NCI-H460 (cell line): ENCODE results near the gene CLCNKA. TPM values are rescaled to one million over a fixed set of nuclear protein-coding genes. Genes with fewer than 3 reads are reported as not detected.
"Not testable (repeated sequence)": the region's sequence is repeated elsewhere in the genome, so short reads cannot be mapped to it uniquely, and the experiment has no call there.

ENCODE experiments used
- DNase-seq: peaks from one replicate; pipeline ENCODE4 v3.0.0-alpha.2; 2016; ENCODE audit warnings: low read depth; ENCODE audit errors: extremely low read depth
- total RNA-seq: library from RNA; depleted of rRNA; stranded (reverse); fragments of >200 nt; shearing (Covaris generic); gene quantifications from 2 replicates; pipeline ENCODE4 v1.2.3, GENCODE V29; 2014

Gene CLCNKA
- total RNA-seq, 1 experiment from 2014 or later = not detected

GRCh38 chr1:15997076-15997585, 24.7 kb upstream of the CLCNKA start:
- DNase-seq = no peak

GRCh38 chr1:15997637-15998280, 24.1 kb upstream of the CLCNKA start:
- DNase-seq = no peak

GRCh38 chr1:15998929-15999328, 22.9 kb upstream of the CLCNKA start:
- no peak for DNase-seq

- not testable (repeated sequence) for DNase-seq
Observed at GRCh38 chr1:16001274-16001673, 20.6 kb upstream of the CLCNKA start.

GRCh38 chr1:16005597-16005996, 16.2 kb upstream of the CLCNKA start:
- DNase-seq = no peak

GRCh38 chr1:16006010-16006409, 15.8 kb upstream of the CLCNKA start:
- DNase-seq = no peak

GRCh38 chr1:16006552-16007485, 15.0 kb upstream of the CLCNKA start:
- DNase-seq = no peak

- DNase-seq = no peak
Observed at GRCh38 chr1:16007671-16008341, 14.0 kb upstream of the CLCNKA start.

- peak; percentile 63 for DNase-seq
Observed at GRCh38 chr1:16009030-16009460, 12.8 kb upstream of the CLCNKA start.

- DNase-seq = no peak
Observed at GRCh38 chr1:16009678-16010077, 12.2 kb upstream of the CLCNKA start.

- no peak for DNase-seq
Observed at GRCh38 chr1:16010837-16011236, 11.0 kb upstream of the CLCNKA start.

GRCh38 chr1:16011936-16012589, 9.8 kb upstream of the CLCNKA start:
- DNase-seq = no peak

GRCh38 chr1:16012590-16013219, 9.1 kb upstream of the CLCNKA start:
- DNase-seq = no peak

GRCh38 chr1:16013220-16013907, 8.5 kb upstream of the CLCNKA start:
- DNase-seq = no peak

- no peak for DNase-seq
Observed at GRCh38 chr1:16013908-16014258, 8.0 kb upstream of the CLCNKA start.

- DNase-seq = no peak
Observed at GRCh38 chr1:16014509-16015482, 7.0 kb upstream of the CLCNKA start.

- no peak for DNase-seq
Observed at GRCh38 chr1:16015491-16015890, 6.3 kb upstream of the CLCNKA start.
